Cardiac fibroblast (primary cell): ENCODE measurements around the gene EFCAB10.
"Not testable (repeated sequence)": the region's sequence is repeated elsewhere in the genome, so short reads cannot be mapped to it uniquely, and the experiment has no call there.

Experiments used
- DNase-seq, 2 donors: peaks; one replicate each; pipeline versions ENCODE4 v3.0.0 to v3.0.0-alpha.2; 2010; ENCODE audit warnings: low read depth in 2 of 2
- H3K4me3 ChIP-seq, 2 donors: replicated peaks in 1 of 2; 1 replicate in 1 of 2; 2 replicates in 1 of 2; pipeline ENCODE4 v1.5.1; 2011; ENCODE audit warnings: low read depth in 2 of 2, low read length in 2 of 2, mild to moderate bottlenecking in 2 of 2, moderate library complexity in 1 of 2
- TF ChIP-seq, protein P1 (sequence below): IDR thresholded peaks from one replicate; pipeline ENCODE4 v1.5.1; 2011; ENCODE audit warnings: low read depth, mild to moderate bottlenecking, low read length, inconsistent platforms

The EFCAB10 gene

DNA sequence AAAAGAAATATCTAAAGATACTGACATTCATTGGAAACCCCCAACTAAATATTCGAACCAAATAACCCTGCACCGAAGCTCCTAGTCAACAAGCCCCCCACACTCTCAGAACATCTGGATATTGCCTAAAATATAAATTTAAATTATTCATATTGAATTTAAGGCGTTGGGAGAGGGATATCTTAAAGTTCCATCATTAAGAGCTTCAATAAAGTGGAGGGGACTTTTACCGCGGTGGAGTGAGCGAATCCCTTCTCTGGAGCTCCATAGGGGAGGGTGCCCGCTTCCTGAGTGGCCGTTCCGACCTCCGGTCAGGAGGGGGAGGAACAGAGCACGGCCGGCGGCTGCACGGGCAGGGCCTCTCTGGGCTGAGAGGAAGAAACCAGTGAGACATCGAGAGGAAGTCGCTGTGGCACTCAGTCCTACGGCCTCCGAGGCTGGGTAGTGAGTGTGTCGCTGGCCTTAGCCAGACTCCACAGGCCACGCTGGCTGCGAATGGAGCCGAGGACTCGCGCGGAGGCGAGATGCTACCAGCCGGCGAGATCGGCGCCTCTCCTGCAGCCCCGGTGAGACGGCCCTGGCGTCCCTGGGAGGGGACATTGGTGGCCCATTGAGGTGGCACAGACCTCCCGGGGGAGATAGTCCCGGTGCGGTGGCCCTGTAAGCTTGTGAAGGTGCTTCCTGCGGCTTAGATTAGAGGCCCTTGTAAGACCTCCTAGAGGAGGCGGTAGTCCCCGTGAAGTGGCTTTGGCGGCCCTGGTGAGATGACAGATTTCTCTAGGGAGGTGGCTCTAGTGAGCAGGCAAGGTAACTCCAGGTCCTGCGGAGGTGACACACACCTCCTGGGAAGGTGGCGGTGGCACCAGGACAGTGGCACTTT lies 49.3 kb downstream of the EFCAB10 start, which contains the start of gene RINT1:
TSS of gene RINT1 (plus strand) at position 410 of the 880 bp plus-strand sequence. CDS start at position 525, 115 bp downstream.
- DNase-seq, result peak; percentile 93
- peak within 1 kb of the TSS; percentile 99 for H3K4me3 ChIP-seq
- TF ChIP-seq, protein P1, sequence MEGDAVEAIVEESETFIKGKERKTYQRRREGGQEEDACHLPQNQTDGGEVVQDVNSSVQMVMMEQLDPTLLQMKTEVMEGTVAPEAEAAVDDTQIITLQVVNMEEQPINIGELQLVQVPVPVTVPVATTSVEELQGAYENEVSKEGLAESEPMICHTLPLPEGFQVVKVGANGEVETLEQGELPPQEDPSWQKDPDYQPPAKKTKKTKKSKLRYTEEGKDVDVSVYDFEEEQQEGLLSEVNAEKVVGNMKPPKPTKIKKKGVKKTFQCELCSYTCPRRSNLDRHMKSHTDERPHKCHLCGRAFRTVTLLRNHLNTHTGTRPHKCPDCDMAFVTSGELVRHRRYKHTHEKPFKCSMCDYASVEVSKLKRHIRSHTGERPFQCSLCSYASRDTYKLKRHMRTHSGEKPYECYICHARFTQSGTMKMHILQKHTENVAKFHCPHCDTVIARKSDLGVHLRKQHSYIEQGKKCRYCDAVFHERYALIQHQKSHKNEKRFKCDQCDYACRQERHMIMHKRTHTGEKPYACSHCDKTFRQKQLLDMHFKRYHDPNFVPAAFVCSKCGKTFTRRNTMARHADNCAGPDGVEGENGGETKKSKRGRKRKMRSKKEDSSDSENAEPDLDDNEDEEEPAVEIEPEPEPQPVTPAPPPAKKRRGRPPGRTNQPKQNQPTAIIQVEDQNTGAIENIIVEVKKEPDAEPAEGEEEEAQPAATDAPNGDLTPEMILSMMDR, result peak; percentile 84

DNA sequence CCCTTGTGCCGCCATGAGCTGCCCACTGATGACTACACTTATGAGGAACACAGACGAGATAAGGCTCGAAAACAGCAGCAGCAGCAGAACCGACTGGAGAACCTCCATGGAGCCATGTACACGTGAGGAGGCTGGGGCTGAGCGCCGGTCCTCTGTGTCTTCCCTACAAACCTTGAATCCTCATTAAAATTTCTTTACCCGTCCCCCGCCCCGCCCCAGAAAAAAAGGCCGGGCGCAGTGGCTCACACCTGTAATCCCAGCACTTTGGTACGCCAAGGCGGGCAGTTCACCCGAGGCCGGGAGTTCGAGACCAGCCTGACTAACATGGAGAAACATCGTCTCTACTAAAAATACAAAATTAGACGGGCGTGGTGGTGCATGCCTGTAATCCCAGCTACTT lies 50.7 kb downstream of the EFCAB10 start:
- no peak overlapping the region for H3K4me3 ChIP-seq
- no peak for DNase-seq
- TF ChIP-seq, protein P1, result no peak

DNA sequence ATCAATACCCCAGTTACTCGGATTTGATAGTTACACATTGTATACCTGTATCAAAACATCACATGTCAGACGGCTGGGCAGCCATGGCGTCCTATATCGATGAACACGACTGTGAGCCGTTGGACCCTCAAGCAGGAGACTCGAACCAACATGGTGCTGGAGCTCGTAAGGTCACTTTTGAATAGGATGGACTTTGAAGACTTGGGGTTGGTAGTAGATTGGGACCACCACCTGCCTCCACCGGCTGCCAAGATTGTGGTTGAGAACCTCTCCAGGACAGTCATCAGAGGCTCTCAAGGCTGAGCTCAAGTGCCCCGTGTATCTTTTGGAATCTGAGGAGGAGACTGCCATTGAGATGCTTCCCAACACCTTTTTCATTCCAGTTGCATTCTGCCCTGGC lies 51.2 kb downstream of the EFCAB10 start:
- TF ChIP-seq, protein P1, result no peak
- DNase-seq, result no peak
- no peak overlapping the region for H3K4me3 ChIP-seq

DNA sequence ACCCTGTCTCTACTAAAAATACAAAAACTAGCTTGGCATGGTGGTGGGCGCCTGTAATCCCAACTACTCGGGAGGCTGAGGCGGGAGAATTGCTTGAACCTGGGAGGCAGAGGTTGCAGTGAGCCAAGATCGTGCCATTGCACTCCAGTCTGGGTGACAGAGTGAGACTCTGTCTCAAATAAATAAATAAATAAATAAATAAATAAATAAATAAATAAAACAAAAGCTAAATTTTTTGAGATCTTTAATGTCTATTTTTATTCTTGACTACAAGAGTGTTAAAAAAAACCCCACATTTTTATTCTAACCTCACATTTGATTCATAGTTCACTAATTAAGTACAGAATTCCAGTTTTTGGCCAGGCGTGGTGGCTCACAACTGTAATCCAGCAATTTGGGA lies 53.6 kb downstream of the EFCAB10 start:
- not testable (repeated sequence) for DNase-seq, H3K4me3 ChIP-seq

DNA sequence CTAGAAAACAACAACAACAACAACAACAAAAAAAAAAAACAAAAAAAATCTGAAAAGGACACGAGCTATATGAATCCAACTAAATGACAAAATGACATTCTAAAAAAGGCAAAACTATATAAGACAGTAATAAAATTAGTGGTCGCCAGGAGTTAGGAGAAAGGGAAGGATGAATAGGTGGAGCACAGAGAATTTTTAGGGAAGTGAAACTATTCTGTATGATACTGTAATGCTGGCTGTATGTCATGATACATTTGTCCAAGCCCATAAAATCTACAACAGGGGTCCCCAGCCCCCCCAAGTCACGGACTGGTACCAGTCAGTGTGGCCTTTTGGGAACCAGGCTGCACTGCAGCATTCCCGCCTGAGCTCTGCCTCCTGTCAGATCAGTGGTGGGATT lies 56.5 kb downstream of the EFCAB10 start:
- H3K4me3 ChIP-seq, result no peak overlapping the region
- DNase-seq, result no peak
- TF ChIP-seq, protein P1, result no peak

DNA sequence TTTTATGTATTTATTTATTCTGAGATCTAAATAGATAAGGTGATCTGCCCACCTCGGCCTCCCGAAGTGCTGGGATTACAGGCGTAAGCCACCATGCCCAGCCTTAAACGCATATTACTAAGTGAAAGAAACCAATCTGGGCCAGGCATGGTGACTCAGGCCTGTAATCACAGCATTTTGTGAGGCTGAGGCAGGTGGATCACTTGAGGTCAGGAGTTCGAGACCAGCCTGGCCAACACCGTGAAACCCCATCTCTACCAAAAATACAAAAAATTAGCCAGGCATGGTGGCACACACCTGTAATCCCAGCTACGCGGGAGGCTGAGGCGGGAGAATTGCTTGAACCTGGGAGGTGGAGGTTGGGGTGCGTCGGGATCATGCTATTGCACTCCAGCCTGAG lies 56.9 kb downstream of the EFCAB10 start:
- DNase-seq, H3K4me3 ChIP-seq: not testable (repeated sequence)

DNA sequence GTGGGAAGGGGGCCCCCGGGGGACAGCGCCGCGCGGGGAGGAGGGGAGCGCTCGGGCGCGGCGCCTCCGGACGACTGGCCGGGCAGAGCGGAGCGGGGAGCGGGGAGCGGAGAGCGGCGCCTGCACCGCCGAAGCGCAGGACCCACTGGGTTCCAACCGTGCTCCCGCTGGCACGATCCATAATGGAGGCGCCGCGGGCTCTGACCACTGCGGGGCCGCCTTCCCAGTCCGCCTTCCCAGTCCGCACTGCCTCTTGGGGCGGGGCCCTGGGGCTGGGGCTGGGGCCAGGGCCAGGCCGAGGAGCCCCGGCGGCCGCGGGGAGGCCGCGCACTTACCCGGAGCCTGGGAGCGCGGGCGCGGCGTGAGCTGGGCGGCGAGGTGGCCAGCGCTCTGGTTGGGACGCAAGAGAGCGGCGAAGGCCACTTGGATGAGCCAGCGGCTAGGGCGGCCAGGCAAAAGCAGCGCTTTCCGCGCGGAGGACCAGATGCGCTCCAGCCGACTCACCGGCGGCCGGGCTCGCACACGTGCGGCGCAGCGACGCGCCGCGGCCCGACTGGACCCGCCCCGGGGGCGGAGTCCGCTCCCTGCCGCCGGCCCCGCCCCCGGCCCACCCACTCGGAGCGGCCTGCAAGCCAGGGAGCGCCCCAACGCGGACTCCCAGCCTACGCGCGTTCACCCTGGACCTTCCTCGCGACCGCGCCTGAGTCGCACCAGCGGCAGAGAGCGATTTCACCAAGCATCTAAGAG lies 59.4 kb downstream of the EFCAB10 start, which contains the start of gene PUS7:
TSS of gene PUS7 (minus strand) at position 555 of the 747 bp plus-strand sequence. CDS start 13,759 bp downstream, outside the sequence.
- DNase-seq, result peak; percentile 87 to 92
- TF ChIP-seq, protein P1, result no peak
- peak within 1 kb of the TSS; percentile 71 to 86 for H3K4me3 ChIP-seq
